HEK293T (cell line): Measurements from ENCODE around the gene MAN1C1.

Source experiments
- CTBP1 ChIP-seq: fragments of 450-650 bp; IDR thresholded peaks from 2 replicates; pipeline ENCODE4 v1.6.1; 2016; ENCODE audit warnings: borderline replicate concordance
- FOXA1 ChIP-seq: fragments of 450-650 bp; IDR thresholded peaks from 2 replicates; pipeline ENCODE4 v1.6.1; 2016; ENCODE audit warnings: mild to moderate bottlenecking
- FOXK2 ChIP-seq: fragments of 450-650 bp; IDR thresholded peaks from 2 replicates; pipeline ENCODE4 v1.6.1; 2016; ENCODE audit warnings: mild to moderate bottlenecking
- FOXM1 ChIP-seq: fragments of 450-650 bp; IDR thresholded peaks from 2 replicates; pipeline ENCODE4 v1.6.1; 2017; ENCODE audit warnings: mild to moderate bottlenecking, borderline replicate concordance
- LEF1 ChIP-seq: fragments of 450-650 bp; IDR thresholded peaks from 2 replicates; pipeline ENCODE4 v1.6.1; 2017; ENCODE audit warnings: mild to moderate bottlenecking, borderline replicate concordance
- PKNOX1 ChIP-seq: fragments of 450-650 bp; IDR thresholded peaks from 2 replicates; pipeline ENCODE4 v1.6.1; 2016
- SP1 ChIP-seq: fragments of 450-650 bp; IDR thresholded peaks from 2 replicates; pipeline ENCODE4 v1.6.1; 2017
- SUZ12 ChIP-seq: fragments of 450-650 bp; IDR thresholded peaks from 2 replicates; pipeline ENCODE4 v1.6.1; 2016; ENCODE audit warnings: mild to moderate bottlenecking
- TARDBP ChIP-seq: fragments of 450-650 bp; IDR thresholded peaks from 2 replicates; pipeline ENCODE4 v1.6.1; 2016
- ZNF384 ChIP-seq: fragments of 450-650 bp; IDR thresholded peaks from 2 replicates; pipeline ENCODE4 v1.6.1; 2016

- TF ChIP-seq SP1: no peak
- TF ChIP-seq SUZ12: no peak
- no peak for TF ChIP-seq FOXA1
- no peak for TF ChIP-seq FOXK2
- TF ChIP-seq ZNF384: no peak
- TF ChIP-seq TARDBP: no peak
- no peak for TF ChIP-seq CTBP1
- TF ChIP-seq LEF1: no peak
- TF ChIP-seq PKNOX1: no peak
- TF ChIP-seq FOXM1: no peak
These were observed 73.2 kb downstream of the MAN1C1 start for GRCh38 chr1:25689686-25690381.
